Thyroid gland (tissue), 4 donors: Measurements from ENCODE around the gene GLG1. TPM values are rescaled to one million over a fixed set of nuclear protein-coding genes. Genes with fewer than 3 reads are reported as not detected.

Source experiments
- DNase-seq, 2 donors: peaks; one replicate each; pipeline ENCODE4 v3.0.0-alpha.2; 2019
- H3K27ac ChIP-seq, 3 donors: fragments of 200-600 bp; sonication (generic); 1 replicate in 2 of 3; 2 replicates in 1 of 3; pipeline ENCODE4 v1.5.1; 2016 to 2019; ENCODE audit warnings: mild to moderate bottlenecking in 1 of 3, moderate library complexity in 1 of 3
- H3K27me3 ChIP-seq: fragments of 200-600 bp; sonication (generic); one replicate; pipeline ENCODE4 v1.5.1; 2019
- H3K36me3 ChIP-seq, 2 donors: fragments of 200-600 bp; sonication (generic); one replicate each; pipeline ENCODE4 v1.5.1; 2016 to 2019
- H3K4me1 ChIP-seq, 2 donors: fragments of 200-600 bp; sonication (generic); one replicate each; pipeline ENCODE4 v1.5.1; 2017 to 2019
- H3K4me3 ChIP-seq, 3 donors: fragments of 200-600 bp; sonication (generic); replicated peaks in 1 of 3; 1 replicate in 2 of 3; 2 replicates in 1 of 3; pipeline ENCODE4 v1.5.1; 2016; ENCODE audit warnings: mild to moderate bottlenecking in 1 of 3
- H3K9me3 ChIP-seq: fragments of 200-600 bp; sonication (generic); one replicate; pipeline ENCODE4 v1.5.1; 2017
- POLR2A ChIP-seq, 2 donors: fragments of 450-650 bp; IDR thresholded peaks; one replicate each; pipeline ENCODE4 v1.6.1; 2017; ENCODE audit warnings: antibody characterized with exemption in 2 of 2, mild to moderate bottlenecking in 2 of 2, moderate library complexity in 1 of 2
- WGBS, 2 donors: methylation state at CpG; one replicate each; pipeline ENCODE4 v1.1.5; 2017; 5-methylcytosine and 5-hydroxymethylcytosine counted together
- intact Hi-C: fragments of 100-400 bp; cut with DNase I; formaldehyde crosslinking; loops from one replicate; pipeline ENCODE4 v1.15.1; 2023
- total RNA-seq, 4 donors: library from RNA; depleted of rRNA; stranded (reverse); fragments of >200 nt; gene quantifications; one replicate each; pipeline ENCODE4 v1.2.3, GENCODE V29; 2016
- TF ChIP-seq, protein P1 (sequence below), 6 experiments: fragments of 200-600 bp in 3 of 6; fragments of 450-650 bp in 3 of 6; sonication (generic) in 3 of 6; IDR thresholded peaks; one replicate each; pipeline ENCODE4 v1.5.1; 2016 to 2019; ENCODE audit warnings: antibody characterized with exemption in 6 of 6, mild to moderate bottlenecking in 2 of 6, inconsistent platforms in 1 of 6, moderate library complexity in 1 of 6

The GLG1 gene
- total RNA-seq, 4 donors from 2014 or later: 127 to 182 (median 151) TPM

DNA sequence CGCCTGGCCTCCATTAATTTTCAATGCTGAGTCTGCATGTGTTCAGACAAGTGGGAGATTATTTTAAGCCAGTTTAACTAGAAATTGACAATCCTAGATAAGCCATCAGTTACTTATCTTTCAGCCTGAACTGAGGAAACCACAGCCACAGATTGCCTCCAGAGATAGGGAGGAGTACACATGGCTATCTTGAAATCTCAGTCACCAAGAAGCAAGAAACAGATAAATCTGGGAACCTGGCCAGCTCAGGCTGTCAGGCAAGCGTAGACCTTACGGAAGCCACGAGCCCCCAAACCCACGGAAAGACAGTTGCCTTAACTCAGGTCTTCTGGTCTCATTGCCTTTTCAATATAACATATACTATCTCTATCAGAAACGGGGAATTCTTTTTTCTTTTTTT, 2.0 kb upstream of the GLG1 start:
- intact Hi-C loops: no loop called here
- Histone ChIP-seq H3K9me3 (no peaks in the 10 kb centered on the region), H3K4me1 (peaks cover 9 to 21% of the 10 kb centered on the region in 2 donors), H3K36me3 (no peaks in the 10 kb centered on the region), H3K4me3 (no peak overlapping the region), H3K27me3 (no peaks in the 10 kb centered on the region), H3K27ac (no peak overlapping the region)
- DNase-seq: no peak
- WGBS, 2 donors: 84 to 85% methylated on average over 6 of the region's 6 CpGs
- TF ChIP-seq, protein P1, sequence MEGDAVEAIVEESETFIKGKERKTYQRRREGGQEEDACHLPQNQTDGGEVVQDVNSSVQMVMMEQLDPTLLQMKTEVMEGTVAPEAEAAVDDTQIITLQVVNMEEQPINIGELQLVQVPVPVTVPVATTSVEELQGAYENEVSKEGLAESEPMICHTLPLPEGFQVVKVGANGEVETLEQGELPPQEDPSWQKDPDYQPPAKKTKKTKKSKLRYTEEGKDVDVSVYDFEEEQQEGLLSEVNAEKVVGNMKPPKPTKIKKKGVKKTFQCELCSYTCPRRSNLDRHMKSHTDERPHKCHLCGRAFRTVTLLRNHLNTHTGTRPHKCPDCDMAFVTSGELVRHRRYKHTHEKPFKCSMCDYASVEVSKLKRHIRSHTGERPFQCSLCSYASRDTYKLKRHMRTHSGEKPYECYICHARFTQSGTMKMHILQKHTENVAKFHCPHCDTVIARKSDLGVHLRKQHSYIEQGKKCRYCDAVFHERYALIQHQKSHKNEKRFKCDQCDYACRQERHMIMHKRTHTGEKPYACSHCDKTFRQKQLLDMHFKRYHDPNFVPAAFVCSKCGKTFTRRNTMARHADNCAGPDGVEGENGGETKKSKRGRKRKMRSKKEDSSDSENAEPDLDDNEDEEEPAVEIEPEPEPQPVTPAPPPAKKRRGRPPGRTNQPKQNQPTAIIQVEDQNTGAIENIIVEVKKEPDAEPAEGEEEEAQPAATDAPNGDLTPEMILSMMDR (IDR thresholded peaks at IDR 0.05): no peak
- TF ChIP-seq POLR2A (IDR thresholded peaks at IDR 0.05): no peak

DNA sequence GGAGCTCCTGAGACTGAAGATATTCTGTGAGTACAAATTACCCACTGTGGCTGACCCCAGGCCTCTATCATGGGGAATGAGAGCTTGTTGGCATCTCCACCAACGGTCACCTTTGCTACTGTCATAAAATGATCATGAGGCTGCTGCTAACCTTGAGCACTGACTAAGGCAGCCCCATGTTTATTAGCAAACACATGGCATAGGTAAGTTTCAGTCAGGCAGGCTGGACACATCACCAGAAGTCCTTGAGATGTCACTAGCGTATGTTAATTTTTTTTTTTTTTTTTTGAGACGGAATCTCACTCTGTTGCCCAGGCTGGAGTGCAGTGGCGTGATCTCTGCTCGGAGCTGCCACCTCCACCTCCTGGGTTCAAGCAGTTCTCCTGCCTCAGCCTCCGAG, 1.5 kb upstream of the GLG1 start:
- H3K27ac ChIP-seq: no peak overlapping the region
- H3K27me3 ChIP-seq: no peaks in the 10 kb centered on the region
- H3K36me3 ChIP-seq: no peaks in the 10 kb centered on the region
- peaks cover 11 to 23% of the 10 kb centered on the region in 2 donors for H3K4me1 ChIP-seq
- WGBS, 2 donors: 70 to 84% methylated on average over 6 of the region's 6 CpGs
- intact Hi-C loops: no loop called here
- TF ChIP-seq POLR2A (IDR thresholded peaks at IDR 0.05): no peak
- TF ChIP-seq, protein P1 (IDR thresholded peaks at IDR 0.05): no peak
- DNase-seq: no peak
- H3K9me3 ChIP-seq: no peaks in the 10 kb centered on the region
- no peak overlapping the region for H3K4me3 ChIP-seq

DNA sequence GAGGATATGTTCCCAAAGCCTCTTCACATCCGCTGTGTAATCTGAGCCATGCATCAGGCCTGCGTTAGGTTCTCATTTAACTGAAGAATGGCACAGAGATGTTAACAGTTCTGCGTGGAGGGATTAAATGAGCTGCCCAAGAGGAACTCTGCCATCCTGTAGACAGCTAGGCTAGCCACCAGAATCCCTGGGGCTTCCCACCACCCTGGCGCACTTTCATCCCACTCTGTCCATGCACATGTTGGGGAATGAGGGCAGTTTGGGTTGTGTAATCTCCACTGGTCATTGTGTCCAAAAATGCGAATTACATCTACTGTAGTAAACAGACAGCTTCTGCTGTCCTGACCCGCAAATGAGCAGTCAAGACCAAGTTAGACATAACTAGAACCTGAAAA, 1.0 kb upstream of the GLG1 start:
- WGBS, 2 donors: 75 to 85% methylated on average over 6 of the region's 6 CpGs
- Histone ChIP-seq H3K4me1 (peaks cover 12 to 23% of the 10 kb centered on the region in 2 donors), H3K4me3 (no peak overlapping the region), H3K9me3 (no peaks in the 10 kb centered on the region), H3K27me3 (no peaks in the 10 kb centered on the region), H3K27ac (no peak overlapping the region), H3K36me3 (no peaks in the 10 kb centered on the region)
- no peak for DNase-seq
- intact Hi-C loops: no loop called here
- TF ChIP-seq, protein P1 (IDR thresholded peaks at IDR 0.05): no peak
- TF ChIP-seq POLR2A (IDR thresholded peaks at IDR 0.05): no peak

DNA sequence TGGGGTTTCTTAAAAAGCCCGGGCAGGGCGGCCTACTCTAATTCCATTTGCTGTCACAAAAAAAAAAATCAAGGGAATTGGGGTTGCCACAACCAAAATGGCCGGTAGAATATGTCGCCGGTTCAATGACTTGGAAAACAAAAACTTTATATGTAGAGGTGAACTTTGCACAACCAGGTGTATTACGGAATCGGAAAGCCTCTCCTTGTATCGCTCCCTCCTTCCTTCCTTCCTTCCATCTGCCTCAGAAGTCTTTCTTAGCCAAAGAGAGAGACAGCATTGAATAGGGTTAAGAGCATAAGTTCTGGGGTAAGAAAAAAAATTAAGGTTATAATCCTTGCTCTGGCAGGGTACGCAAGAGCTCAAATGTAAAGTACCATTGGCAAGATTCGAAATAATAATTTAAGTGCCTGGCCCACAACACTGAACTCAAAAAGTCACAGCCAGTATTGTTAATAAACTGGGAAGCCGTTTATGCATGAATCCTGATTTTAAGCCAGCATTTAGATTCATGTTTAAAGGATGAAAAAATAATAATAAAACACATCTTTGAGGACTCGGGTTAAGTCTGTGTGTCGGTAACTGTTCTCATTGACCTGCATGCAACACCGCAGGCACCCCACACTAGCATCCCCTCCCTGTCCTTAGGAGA, 522 bp upstream of the GLG1 start:
- WGBS, 2 donors: 17 to 20% methylated on average over 14 of the region's 14 CpGs
- intact Hi-C loops: no loop called here
- Histone ChIP-seq H3K4me1 (peaks cover 12 to 23% of the 10 kb centered on the region in 2 donors), H3K27me3 (no peaks in the 10 kb centered on the region), H3K36me3 (no peaks in the 10 kb centered on the region), H3K4me3 (peak overlapping the region in 2 of 3 donors; percentile 32 to 87), H3K9me3 (no peaks in the 10 kb centered on the region), H3K27ac (peak overlapping the region; percentile 85 to 95 (median 90))
- TF ChIP-seq, protein P1 (IDR thresholded peaks at IDR 0.05): no peak
- no peak for TF ChIP-seq POLR2A (IDR thresholded peaks at IDR 0.05)
- no peak for DNase-seq

DNA sequence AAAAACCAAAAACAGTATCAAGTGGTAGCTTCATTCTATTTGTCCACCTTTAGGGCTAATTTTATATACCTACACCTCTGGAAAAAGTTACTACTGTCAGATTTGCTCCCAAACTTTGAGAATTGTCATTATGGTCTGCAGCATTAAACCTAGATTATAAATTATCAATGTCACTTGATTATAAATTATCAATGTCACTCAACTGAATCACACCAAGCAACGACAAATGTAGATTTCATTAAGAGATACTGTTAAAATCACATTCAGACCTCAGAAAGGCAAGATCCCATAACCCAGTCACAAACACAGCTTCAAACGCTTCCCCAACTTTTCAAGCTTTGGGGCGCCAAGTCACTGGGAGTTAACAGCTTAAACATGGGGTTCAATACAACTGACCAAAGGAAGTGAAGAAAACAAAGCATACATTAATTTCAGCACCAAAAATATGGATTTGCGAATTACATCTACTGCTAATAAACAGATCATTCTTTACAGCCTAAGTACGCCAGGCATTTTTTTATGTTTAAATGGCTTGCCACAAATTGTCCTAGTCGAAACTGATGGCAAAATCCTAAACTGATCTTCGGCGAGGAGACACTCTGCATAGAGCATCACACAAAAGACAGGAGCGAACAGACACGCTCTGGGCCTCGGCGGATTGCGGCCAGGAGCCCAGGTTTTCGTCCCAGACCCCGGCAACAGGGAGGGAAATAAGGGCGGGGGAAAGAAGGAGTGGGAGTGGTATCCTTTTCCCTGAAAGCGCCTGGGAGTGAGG, 981 bp downstream of the GLG1 start:
- TF ChIP-seq, protein P1 (IDR thresholded peaks at IDR 0.05): no peak
- TF ChIP-seq POLR2A (IDR thresholded peaks at IDR 0.05): no peak
- DNase-seq: no peak
- Histone ChIP-seq H3K27me3 (no peaks in the 10 kb centered on the region), H3K27ac (peak overlapping the region; percentile 85 to 95 (median 90)), H3K4me3 (peak overlapping the region; percentile 87 to 98 (median 95)), H3K9me3 (no peaks in the 10 kb centered on the region), H3K4me1 (peaks cover 12 to 23% of the 10 kb centered on the region in 2 donors), H3K36me3 (no peaks in the 10 kb centered on the region)
- intact Hi-C loops: no loop called here
- WGBS, 2 donors: 2 to 4% methylated on average over 17 of the region's 17 CpGs
